Adrenal gland (tissue), 5 donors: ENCODE measurements around the gene MADD.

Source experiments
- POLR2A ChIP-seq, 2 donors: fragments of 450-650 bp; IDR thresholded peaks; one replicate each; pipeline ENCODE4 v1.6.1; 2017; ENCODE audit warnings: antibody characterized with exemption in 2 of 2, mild to moderate bottlenecking in 2 of 2, moderate library complexity in 1 of 2
- TF ChIP-seq, protein P1 (sequence below), 6 experiments: fragments of 450-650 bp in 4 of 6; fragments of 200-600 bp in 2 of 6; sonication (generic) in 1 of 6; IDR thresholded peaks; 1 replicate in 5 of 6; 2 replicates in 1 of 6; pipeline versions ENCODE4 v1.5.1 to v1.8.0; 2016 to 2021; ENCODE audit warnings: antibody characterized with exemption in 6 of 6, mild to moderate bottlenecking in 2 of 6, moderate library complexity in 1 of 6
- donor health status: DM: no; HTN: no; CAD: no.

DNA sequence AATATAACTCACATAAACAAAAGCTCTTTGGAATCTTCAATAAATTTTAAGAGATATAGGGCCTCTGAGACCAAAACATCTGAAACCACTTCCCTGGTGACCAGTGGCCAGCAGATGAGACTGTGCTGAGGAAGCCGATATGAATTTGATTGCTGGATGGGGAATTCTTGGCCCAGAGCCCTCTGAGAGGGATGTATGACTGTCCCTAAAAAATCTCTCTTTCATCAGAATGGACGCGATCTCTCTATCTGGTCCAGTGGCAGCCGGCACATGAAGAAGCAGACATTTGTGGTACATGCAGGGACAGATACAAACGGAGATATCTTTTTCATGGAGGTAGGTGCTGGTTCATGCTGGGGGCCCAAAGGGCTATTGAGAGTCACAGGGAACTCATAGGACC, 45.1 kb downstream of the MADD start:
- TF ChIP-seq, protein P1, sequence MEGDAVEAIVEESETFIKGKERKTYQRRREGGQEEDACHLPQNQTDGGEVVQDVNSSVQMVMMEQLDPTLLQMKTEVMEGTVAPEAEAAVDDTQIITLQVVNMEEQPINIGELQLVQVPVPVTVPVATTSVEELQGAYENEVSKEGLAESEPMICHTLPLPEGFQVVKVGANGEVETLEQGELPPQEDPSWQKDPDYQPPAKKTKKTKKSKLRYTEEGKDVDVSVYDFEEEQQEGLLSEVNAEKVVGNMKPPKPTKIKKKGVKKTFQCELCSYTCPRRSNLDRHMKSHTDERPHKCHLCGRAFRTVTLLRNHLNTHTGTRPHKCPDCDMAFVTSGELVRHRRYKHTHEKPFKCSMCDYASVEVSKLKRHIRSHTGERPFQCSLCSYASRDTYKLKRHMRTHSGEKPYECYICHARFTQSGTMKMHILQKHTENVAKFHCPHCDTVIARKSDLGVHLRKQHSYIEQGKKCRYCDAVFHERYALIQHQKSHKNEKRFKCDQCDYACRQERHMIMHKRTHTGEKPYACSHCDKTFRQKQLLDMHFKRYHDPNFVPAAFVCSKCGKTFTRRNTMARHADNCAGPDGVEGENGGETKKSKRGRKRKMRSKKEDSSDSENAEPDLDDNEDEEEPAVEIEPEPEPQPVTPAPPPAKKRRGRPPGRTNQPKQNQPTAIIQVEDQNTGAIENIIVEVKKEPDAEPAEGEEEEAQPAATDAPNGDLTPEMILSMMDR (IDR thresholded peaks at IDR 0.05): no peak
- no peak for TF ChIP-seq POLR2A (IDR thresholded peaks at IDR 0.05)
